ENCODE measurements around the gene ZNF91.
"Not testable (repeated sequence)": the region's sequence is repeated elsewhere in the genome, so short reads cannot be mapped to it uniquely, and the experiment has no call there.

Gene ZNF91

DNA sequence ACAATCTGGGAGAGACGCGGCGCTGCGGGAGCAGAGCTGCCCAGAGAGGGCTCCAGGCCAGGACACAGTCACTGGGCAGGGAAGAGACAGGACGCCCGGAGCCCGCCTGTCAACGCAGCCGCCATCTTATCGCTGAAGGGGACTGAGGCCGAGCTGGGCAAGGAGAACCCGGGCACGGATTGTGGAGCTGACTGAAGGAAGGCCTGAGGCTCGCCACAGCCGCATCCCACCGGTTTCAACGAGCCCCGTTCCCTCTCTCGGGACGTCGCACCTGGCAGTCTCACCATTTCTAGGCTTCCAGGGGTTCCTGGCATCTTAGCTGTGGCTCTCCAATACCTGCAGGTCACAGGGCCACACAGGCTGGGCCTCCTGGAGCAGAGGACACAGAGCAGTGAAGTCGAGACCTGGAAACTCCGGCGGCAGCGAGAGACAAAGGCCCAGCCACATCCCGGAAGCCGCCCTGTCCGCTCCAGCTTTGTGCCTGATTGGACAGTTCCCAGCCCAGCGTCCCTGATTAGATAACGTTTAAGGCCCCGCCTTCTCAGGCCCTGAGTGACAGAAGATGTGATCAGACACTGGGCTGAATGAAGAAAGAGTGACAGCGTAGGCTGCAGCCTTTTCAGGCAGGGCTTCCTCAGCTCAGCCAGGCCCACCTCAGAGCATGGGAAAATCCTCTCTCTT, at the start of gene ZNF91:
Gene ZNF91, minus strand, starts transcription at position 431 of the 681 bp plus-strand sequence. Its CDS starts 117 bp downstream, at position 314.
- peak; percentile 85 for DNase-seq

- DNase-seq, result peak; percentile 33
These were observed 45.5 kb upstream of the ZNF91 start for GRCh38 chr19:23440791-23441190.

GRCh38 chr19:23440207-23440606, 44.9 kb upstream of the ZNF91 start:
- DNase-seq, result no peak

DNA sequence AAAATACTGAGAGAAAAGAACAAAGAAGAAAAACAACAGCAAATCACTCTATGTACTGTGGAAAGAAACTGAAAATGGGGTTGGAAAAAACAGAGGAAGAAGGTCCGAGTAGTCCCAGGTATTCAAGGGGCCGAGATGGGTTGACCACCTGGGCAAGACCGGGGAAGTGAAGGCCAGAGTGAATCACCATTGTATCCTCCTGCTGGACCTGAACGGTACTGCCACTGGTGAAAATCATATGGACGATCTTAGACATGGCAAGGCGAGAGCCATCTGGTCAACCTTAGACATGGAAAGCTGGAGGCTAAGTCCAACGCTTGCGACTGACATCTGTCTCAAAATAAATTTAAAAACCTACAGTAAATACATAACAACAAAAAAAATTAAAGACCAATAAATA, 44.4 kb upstream of the ZNF91 start:
- DNase-seq, result no peak

DNA sequence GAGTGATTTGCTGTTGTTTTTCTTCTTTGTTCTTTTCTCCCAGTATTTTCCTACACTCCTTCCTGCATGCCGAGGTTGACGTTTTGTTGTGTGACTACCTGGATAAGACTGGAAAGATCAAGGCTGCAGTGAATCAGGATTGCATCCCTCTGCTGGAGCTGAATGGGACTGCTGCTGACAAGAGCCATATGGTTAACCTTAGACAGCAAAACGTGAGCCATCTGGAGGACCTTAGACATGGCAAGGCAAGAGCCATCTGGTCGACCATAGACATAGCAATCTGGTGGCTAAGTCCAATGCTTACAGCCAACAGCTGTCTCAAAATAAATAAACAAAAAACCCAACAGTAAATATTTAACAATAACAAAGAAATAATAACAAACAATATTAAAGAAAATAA, 42.6 kb upstream of the ZNF91 start:
- DNase-seq, result no peak

DNA sequence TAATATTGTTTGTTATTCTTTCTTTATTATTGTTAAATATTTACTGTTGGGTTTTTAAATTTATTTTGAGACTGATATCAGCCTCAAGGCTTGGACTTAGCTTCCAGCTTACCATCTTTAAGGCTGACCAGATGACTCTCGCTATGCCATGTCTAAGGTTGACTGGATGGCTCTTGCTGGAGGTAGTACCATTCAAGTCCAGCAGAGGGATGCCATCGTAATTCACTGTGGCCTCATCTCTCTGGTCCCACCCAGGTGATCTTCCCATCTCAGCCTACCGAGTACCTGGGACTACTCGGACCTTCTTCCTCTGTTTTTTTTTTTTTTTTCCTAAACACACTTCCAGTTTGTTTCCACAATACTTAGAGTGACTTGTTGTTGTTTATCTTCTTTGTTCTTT, 41.7 kb upstream of the ZNF91 start:
- DNase-seq, result no peak

DNA sequence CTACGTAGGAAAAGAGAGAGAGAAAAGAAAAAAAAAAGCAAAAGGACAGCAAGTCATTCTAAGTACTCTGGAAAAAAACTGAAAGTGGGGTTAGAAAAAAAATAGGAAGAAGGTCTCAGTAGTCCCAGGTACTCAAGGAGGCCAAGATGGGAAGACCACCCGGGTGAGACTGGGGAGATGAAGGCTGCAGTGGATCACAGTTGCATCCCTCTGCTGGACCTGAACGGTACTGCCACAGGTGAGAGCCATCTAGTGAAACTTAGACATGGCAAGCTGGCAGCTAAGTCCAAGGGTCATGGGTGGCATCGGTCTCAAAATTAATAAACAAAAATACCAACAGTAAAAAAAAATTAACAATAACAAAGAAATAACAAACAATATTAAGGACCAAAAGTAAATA, 41.0 kb upstream of the ZNF91 start:
- DNase-seq, result no peak

DNA sequence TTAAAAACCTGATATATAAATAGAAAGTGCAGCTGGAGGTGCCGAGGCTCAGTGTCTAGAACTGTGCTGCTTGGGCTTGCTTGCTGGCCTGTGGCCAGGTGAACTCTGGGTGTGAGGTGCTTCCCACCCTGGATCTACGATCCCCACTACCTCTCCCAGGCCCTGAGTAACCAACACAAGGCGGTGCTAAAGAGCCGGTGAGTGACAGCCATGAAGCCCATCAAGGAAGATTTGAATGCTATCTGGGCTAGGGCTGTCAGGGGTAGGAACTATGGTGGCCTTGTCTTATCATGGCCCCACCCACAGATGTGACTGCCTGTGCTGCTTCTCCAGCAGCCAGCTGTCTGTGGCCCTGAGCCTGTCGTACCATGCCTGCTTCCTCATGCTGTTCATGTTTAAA, 25.6 kb upstream of the ZNF91 start:
- DNase-seq, result no peak

DNA sequence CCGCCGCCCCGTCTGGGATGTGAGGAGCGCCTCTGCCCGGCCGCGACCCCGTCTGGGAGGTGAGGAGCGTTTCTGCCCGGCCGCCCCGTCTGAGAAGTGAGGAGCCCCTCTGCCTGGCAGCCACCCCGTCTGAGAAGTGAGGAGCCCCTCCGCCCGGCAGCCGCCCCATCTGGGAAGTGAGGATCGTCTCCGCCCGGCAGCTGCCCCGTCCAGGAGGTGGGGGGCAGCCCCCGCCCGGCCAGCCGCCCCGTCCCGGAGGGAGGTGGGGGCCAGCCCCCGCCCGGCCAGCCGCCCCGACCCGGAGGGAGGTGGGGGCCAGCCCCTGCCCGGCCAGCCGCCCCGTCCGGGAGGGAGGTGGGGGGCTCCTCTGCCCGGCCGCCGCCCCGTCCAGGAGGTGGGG, 24.0 kb upstream of the ZNF91 start:
- DNase-seq, result not testable (repeated sequence)

- DNase-seq, result no peak
These were observed 20.4 kb upstream of the ZNF91 start for GRCh38 chr19:23415561-23416191.

DNA sequence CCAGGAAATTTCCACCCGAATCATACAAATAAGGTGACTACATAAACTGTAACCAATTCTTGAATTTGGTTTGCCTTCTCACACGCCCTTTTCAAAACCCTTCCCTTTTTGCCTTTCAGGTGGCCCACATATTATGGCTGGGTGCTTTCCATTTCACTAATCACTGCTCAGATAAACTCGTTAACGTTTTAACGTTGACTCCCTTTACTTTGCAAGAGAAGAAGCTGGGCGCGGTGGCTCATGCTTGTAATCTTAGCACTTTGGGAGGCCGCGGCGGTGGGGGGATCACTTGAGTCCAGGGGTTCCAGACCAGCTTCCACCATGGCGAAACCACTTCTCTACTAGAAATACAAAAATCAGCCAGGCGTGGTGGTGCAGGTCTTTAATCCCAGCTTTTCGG, 19.8 kb upstream of the ZNF91 start:
- DNase-seq, result no peak

DNA sequence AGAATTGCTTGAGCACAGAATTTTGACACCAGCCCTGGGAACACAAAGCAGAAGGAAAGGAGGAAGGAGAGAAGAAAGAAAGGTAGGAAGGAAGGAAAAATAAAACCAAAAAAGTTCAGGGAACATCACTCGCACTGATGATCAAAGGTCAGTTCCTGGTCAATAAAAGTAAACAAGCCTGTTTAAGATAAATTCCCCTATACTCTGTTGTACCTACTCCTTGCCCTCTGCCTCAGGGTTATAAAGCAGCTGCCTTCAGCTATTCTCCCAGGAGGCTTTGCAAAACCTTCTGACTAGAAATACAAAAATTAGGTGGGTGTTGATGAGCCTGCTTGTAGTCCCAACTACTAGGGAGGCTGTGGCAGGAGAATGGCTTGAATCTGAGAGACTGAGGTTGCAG, 14.9 kb upstream of the ZNF91 start:
- no peak for DNase-seq

GRCh38 chr19:23409392-23410048, 14.2 kb upstream of the ZNF91 start:
- no peak for DNase-seq

- no peak for DNase-seq
These were observed 12.4 kb upstream of the ZNF91 start for GRCh38 chr19:23407616-23408133.

DNA sequence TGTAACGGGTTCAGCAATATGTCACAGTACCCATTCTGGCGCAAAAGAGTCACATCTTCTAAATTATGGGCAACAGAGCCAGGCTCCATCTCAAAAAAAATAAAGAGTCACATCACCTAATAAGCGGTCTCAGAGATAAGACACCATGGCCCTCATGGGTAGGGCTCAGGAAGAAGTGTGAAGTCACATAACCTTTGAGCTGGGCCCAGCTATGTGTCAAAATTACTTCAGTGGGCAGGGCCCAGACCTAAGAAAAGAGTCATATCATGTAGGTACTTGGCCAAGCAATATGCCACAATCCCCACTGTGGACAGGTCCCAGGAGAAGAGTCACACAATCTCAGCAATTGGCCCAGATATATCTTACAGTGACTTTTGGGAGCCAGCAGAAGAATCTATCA, 11.4 kb upstream of the ZNF91 start:
- DNase-seq, result no peak

GRCh38 chr19:23406091-23406490, 10.8 kb upstream of the ZNF91 start:
- no peak for DNase-seq

DNA sequence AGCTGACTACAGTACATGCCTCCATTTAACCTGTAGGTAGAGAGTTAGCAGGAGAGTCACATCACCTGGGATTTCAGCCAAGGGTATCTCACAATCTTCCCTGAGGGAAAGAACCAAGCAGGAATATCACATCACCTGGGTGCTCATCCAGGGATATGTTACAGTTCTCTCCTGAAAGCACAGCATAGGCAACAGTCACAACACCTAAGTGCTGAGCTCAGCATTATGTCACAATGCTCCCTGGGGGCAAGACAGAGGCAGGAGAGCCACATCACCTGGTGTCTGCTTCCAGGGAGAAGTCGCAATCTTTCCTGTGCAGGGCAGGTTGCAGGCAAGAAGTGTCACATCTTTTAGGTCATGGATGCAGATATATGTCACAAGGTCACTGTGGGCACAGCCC, 9.4 kb upstream of the ZNF91 start:
- no peak for DNase-seq

DNA sequence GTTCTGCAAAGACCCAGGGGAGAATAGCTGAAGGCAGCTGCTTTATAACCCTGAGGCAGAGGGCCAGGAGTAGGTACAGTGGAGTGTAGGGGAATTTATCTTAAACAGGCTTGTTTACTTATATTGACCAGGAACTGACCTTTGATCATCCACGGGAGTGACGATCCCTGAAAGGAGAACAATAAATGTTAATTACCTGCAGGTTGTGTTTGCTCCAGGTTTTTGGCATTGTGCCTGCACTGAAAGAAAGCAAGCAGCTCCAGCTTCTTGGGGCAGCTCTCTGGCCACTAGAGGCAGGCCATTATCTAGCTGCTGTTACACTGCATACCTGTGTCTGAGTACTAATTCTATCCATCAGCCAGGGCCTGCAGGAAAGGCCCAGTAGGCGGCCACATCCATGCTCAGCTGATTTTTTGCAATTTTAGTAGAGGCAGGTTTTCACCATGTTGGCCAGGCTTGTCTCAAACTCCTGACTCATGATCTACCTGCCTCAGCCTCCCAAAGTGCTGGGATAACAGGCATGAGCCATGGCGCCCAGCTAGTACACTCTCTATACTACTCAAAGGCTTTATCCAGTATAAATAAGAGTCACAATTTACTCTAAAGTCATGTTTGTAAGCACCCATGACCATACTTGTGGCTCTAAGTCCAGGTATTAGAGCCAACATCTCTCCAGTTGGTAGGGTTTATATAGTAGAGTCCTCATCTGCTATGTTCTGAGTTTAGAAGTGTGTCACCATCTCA, 8.5 kb upstream of the ZNF91 start:
- DNase-seq, result no peak

- DNase-seq, result no peak
These were observed 7.8 kb upstream of the ZNF91 start for GRCh38 chr19:23403052-23403451.

GRCh38 chr19:23402388-23402787, 7.1 kb upstream of the ZNF91 start:
- DNase-seq, result no peak

DNA sequence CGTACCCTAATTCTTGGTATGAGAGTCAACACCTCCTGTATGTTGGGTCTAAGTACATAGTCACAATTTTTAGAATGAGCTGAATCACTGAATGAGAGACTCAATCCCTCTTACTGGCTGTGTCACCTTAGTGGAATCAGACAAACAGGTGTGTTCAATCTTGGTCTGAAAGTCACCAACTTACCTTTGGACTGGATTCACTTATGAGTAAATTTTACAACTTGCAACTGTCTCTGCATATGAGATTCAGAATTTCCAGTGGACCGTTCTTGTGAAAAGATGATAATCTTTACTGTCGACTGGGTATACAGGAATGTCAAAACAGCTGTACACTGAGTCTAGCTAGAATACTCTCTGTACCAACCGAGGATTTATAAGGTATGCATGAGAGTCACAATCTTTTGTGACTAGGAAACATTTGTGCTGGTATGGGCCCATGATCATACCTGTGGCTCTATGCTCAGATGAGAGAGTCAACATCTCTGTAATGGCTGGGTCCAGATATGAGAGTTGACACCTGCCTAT, 5.9 kb upstream of the ZNF91 start:
- no peak for DNase-seq

- no peak for DNase-seq
These were observed 4.2 kb upstream of the ZNF91 start for GRCh38 chr19:23399443-23399842.

DNA sequence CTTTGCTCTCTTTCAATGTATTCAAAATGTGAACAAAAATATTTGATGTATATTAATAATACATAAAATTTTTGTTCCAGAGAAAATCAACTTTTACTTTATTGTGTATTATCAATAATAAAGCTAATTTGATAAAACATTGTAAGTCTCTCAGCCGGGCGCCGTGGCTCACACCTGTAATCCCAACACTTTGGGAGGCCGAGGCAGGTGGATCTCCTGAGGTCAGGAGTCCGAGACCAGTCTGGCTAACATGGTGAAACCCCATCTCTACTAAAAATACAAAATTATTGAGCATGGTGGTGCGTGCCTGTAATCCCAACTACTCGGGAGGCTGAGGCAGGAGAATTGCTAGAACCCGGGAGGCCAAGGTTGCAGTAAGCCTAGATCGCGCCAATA, 449 bp upstream of the ZNF91 start:
- not testable (repeated sequence) for DNase-seq
